GM12874 (cell line): Measurements from ENCODE around the gene ATG16L2.

ENCODE experiments used
- CTCF ChIP-seq: IDR thresholded peaks from 2 replicates; pipeline ENCODE4 v1.5.1; 2011; ENCODE audit warnings: low read depth, mild to moderate bottlenecking, control low read depth, low read length, moderate library complexity; ENCODE audit not compliant: insufficient read depth

ATG16L2 gene

DNA sequence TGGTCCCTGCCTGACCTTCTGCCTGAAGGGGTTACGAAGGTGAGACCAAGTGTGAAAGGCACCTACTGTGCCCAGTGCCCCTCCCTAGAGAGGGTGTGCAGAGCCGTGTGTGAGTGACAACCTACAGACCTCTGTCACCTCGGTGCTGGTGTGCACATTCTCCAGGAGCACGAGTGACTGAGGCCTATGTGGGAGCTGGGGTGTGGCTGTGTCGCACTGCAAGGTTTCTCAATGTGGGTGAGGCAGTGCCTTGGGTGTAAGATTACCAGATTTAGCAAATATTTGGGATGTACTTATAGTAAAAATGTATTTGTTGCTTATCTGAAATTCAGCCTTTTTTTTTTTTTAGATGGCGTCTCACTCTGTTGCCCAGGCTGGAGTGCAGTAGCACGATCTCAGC is 26.0 kb upstream of the ATG16L2 start:
- TF ChIP-seq CTCF = no peak

DNA sequence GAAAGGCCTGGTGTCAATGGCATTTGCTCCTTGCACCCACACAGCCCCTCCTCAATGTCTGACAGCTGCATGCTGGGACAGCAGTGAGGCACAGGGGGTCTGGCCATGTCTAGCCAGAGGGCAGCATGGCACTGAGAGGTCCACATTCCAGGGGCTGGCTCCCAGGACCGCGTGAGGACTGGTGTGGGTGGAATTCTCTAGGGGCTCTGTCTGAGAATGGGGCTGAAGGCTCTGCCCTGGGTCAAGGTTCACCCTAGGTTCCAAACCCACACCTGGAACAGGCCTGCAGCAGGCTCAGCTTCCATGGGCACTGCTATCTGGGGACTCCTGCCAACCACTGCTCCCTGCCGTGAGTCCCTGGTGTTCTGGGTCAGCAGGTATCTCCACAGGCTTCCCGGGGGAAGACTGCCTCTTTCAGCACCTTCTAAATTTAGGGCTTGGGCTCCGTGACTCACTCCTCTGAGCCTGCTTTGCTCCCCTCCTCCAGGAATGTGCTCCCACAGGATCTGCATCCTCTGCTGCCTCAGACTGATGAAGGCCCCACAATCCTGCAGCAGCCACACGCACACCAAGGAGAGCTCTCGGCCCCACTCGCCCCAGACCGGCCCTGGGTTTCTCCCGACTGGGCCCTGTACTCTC is 24.6 kb upstream of the ATG16L2 start:
- no peak for TF ChIP-seq CTCF

GRCh38 chr11:72792437-72793021 is 21.7 kb upstream of the ATG16L2 start:
- no peak for TF ChIP-seq CTCF

DNA sequence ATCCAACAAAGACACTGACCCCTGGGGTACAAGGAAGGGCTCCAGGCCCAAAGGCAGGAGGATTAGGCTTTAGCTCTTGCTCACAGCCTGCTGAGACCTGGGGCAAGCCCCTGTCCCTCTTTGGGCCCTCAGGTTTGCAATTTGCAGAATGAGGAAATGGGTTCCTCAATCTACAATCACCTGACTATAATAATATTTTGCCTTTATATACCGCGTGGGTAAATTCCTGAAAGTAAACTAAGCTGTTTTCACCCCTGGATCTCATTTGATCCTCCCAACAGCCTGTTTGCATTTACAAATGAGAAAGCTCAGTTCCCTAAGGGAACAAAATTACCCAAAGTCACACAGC is 21.2 kb upstream of the ATG16L2 start:
- no peak for TF ChIP-seq CTCF

DNA sequence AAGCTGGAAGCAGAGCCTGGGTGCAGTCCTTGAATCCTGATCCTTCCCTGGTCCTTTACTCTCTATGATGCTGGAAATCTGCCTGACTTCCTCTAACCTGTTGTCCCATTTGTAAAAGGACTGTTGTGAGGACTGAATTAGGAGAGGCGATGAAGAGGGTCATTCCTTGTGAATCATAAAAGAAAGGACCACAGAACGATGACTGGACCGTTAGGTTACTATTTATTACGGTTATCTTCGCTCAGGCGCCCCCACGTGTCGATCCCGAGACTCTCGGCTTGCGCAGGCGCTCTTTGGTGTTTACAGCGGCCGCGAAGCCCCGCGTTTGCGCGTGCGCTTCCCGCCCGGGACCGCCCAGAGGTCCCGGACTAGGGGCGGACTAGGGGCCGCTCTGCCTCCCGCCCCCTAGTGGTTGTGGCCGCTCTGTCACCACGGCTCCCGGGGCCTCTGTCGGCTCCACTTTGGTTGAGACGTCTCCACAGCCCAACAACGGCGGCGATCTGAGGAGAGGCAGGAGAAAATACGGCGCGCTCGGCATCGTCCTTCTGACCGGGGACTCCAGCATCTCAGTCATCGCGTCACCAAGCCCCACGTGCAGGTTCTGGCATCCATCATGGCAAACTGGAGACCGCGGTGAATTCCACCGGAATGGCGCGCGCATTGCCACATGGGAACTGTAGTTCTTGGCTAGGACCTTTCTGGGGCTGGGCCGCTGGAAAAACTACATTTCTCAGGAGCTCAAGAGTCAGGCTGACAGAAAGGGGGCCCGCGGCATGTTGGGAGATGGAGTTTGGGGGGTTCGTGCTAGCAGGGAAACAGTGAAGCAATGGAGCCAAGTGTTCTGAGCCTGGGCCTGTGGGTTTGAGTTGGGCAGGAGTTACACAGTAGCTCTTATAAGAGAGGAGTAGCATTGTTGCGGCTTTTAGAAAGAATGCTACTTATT is 20.5 kb upstream of the ATG16L2 start, which contains the start of gene STARD10:
STARD10 (minus strand) TSS at position 623 of the 943 bp plus-strand sequence. CDS start 12,866 bp downstream, outside the sequence.
- peak; percentile 98 for TF ChIP-seq CTCF

- no peak for TF ChIP-seq CTCF
Observed at GRCh38 chr11:72798361-72798760, 15.8 kb upstream of the ATG16L2 start.

- TF ChIP-seq CTCF = no peak
Observed at GRCh38 chr11:72799441-72799840, 14.8 kb upstream of the ATG16L2 start.
